Esophagus squamous epithelium (tissue), 5 donors: ENCODE results near the gene SCAPER. TPM values are rescaled to one million over a fixed set of nuclear protein-coding genes. Genes with fewer than 3 reads are reported as not detected.

Experiments used
- DNase-seq: peaks from one replicate; lab custom pipeline; 2025; lab: John Stamatoyannopoulos, UW
- H3K27ac ChIP-seq, 4 donors: fragments of 200-600 bp; sonication (generic); one replicate each; pipeline ENCODE4 v1.5.1; 2016 to 2019; ENCODE audit warnings: mild to moderate bottlenecking in 1 of 4
- H3K27me3 ChIP-seq, 4 donors: fragments of 200-600 bp; sonication (generic); 1 replicate in 3 of 4; 2 replicates in 1 of 4; pipeline versions ENCODE4 v1.5.1 to v1.6.0; 2017 to 2021; ENCODE audit warnings: antibody characterized with exemption in 1 of 4
- H3K36me3 ChIP-seq, 3 donors: fragments of 200-600 bp; sonication (generic); one replicate each; pipeline ENCODE4 v1.5.1; 2016 to 2019
- H3K4me1 ChIP-seq, 3 donors: fragments of 200-600 bp; sonication (generic); one replicate each; pipeline ENCODE4 v1.5.1; 2017 to 2019
- H3K4me3 ChIP-seq, 4 donors: fragments of 200-600 bp; sonication (generic); 1 replicate in 3 of 4; 2 replicates in 1 of 4; pipeline ENCODE4 v1.5.1; 2016 to 2019; ENCODE audit warnings: mild to moderate bottlenecking in 2 of 4, moderate library complexity in 1 of 4
- H3K9me3 ChIP-seq, 3 donors: fragments of 200-600 bp; sonication (generic); one replicate each; pipeline ENCODE4 v1.5.1; 2016 to 2019
- POLR2A ChIP-seq, 4 donors: fragments of 450-650 bp; IDR thresholded peaks; one replicate each; pipeline ENCODE4 v1.6.1; 2017; ENCODE audit warnings: antibody characterized with exemption in 4 of 4, mild to moderate bottlenecking in 4 of 4, moderate library complexity in 3 of 4
- WGBS, 2 donors: methylation state at CpG; one replicate each; pipeline ENCODE4 v1.1.5; 2018; 5-methylcytosine and 5-hydroxymethylcytosine counted together
- intact Hi-C: fragments of 100-400 bp; cut with DNase I; formaldehyde crosslinking; loops from one replicate; pipeline ENCODE4 v1.15.0; 2022
- total RNA-seq, 4 donors: library from RNA; depleted of rRNA; stranded (reverse); fragments of >200 nt; gene quantifications; one replicate each; pipeline ENCODE4 v1.1.0, GENCODE V29; 2016
- TF ChIP-seq, protein P1 (sequence below), 6 experiments: fragments of 450-650 bp in 4 of 6; fragments of 200-600 bp in 2 of 6; sonication (generic) in 2 of 6; IDR thresholded peaks; one replicate each; pipeline ENCODE4 v1.5.1; 2016 to 2019; ENCODE audit warnings: antibody characterized with exemption in 6 of 6, mild to moderate bottlenecking in 4 of 6, moderate library complexity in 4 of 6
- donor health status: DM: yes; HTN: yes; CAD: no.

Gene SCAPER
- total RNA-seq, 4 donors from 2014 or later: 18.3 to 30.1 (median 25.3) TPM

- WGBS, 2 donors: 43 to 55% methylated on average over 2 of the region's 2 CpGs
- no peaks in the 10 kb centered on the region for H3K4me1 ChIP-seq
- no peaks in the 10 kb centered on the region for H3K36me3 ChIP-seq
- DNase-seq: no peak
- intact Hi-C loops: no loop called here
- no peak overlapping the region for H3K27ac ChIP-seq
- H3K4me3 ChIP-seq: no peak overlapping the region
- no peak for TF ChIP-seq POLR2A (IDR thresholded peaks at IDR 0.05)
- TF ChIP-seq, protein P1, sequence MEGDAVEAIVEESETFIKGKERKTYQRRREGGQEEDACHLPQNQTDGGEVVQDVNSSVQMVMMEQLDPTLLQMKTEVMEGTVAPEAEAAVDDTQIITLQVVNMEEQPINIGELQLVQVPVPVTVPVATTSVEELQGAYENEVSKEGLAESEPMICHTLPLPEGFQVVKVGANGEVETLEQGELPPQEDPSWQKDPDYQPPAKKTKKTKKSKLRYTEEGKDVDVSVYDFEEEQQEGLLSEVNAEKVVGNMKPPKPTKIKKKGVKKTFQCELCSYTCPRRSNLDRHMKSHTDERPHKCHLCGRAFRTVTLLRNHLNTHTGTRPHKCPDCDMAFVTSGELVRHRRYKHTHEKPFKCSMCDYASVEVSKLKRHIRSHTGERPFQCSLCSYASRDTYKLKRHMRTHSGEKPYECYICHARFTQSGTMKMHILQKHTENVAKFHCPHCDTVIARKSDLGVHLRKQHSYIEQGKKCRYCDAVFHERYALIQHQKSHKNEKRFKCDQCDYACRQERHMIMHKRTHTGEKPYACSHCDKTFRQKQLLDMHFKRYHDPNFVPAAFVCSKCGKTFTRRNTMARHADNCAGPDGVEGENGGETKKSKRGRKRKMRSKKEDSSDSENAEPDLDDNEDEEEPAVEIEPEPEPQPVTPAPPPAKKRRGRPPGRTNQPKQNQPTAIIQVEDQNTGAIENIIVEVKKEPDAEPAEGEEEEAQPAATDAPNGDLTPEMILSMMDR (IDR thresholded peaks at IDR 0.05): no peak
- peaks cover 0 to 3% (median 0%) of the 10 kb centered on the region in 3 donors for H3K9me3 ChIP-seq
- no peaks in the 10 kb centered on the region for H3K27me3 ChIP-seq
These were observed 338.9 kb downstream of the SCAPER start for GRCh38 chr15:76566276-76566675.

DNA sequence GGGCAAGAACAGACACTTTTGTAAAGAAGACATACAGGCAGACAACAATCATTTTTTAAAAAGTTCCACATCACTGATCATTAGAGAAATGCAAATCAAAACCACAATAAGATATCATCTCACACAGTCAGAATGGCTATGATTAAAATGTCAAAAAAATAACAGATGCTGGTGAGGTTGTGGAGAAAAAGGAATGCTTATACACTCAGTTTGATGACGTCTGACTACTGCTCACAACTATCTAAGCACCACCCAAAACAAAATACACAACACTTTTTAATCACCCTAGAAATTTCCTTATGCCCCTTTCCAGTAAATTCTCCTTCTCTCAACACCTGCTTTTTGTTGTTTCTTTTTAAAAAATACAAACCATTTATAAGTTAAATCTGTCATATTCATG lies 339.8 kb downstream of the SCAPER start:
- Histone ChIP-seq H3K4me1 (no peaks in the 10 kb centered on the region), H3K27ac (no peak overlapping the region), H3K36me3 (no peaks in the 10 kb centered on the region), H3K9me3 (peaks cover 0 to 3% (median 0%) of the 10 kb centered on the region in 3 donors), H3K27me3 (no peaks in the 10 kb centered on the region), H3K4me3 (no peak overlapping the region)
- TF ChIP-seq, protein P1 (IDR thresholded peaks at IDR 0.05): no peak
- TF ChIP-seq POLR2A (IDR thresholded peaks at IDR 0.05): no peak
- no peak for DNase-seq
- WGBS, 2 donors: 65 to 69% methylated on average over 1 of the region's 1 CpG
- intact Hi-C loops: no loop called here

- Histone ChIP-seq H3K9me3 (no peaks in the 10 kb centered on the region), H3K4me1 (no peaks in the 10 kb centered on the region), H3K36me3 (no peaks in the 10 kb centered on the region), H3K27me3 (no peaks in the 10 kb centered on the region), H3K27ac (no peak overlapping the region), H3K4me3 (no peak overlapping the region)
- 80 to 86% methylated on average over 1 of the region's 1 CpG for WGBS, 2 donors
- TF ChIP-seq, protein P1 (IDR thresholded peaks at IDR 0.05): no peak
- no peak for DNase-seq
- intact Hi-C loops: no loop called here
These were observed 349.9 kb downstream of the SCAPER start for GRCh38 chr15:76555247-76555646.

DNA sequence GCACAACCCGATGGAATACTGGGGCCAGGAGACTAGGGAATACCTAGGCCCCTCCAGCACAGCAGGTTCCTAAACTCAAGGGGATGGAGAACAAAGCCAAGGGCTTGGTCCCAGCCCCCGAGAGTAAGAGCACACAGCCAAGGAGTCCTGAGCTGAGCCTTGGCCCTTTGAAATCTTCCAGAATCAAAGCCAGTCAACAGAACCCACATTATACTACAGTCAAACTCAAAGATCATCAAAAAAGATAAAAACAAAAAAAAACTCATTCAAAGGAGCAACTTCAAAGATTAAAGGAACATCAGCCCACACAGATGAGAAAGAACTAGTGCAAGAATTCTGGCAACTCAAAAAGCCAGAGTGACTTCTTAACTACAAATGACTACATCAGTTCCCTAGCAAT lies 351.6 kb downstream of the SCAPER start:
- H3K4me1 ChIP-seq: no peaks in the 10 kb centered on the region
- no peaks in the 10 kb centered on the region for H3K27me3 ChIP-seq
- WGBS, 2 donors: 60 to 80% methylated on average over 1 to 2 of the region's 2 CpGs
- no peak for DNase-seq
- H3K36me3 ChIP-seq: no peaks in the 10 kb centered on the region
- no peaks in the 10 kb centered on the region for H3K9me3 ChIP-seq
- intact Hi-C loops: no loop called here
- no peak overlapping the region for H3K27ac ChIP-seq
- TF ChIP-seq POLR2A (IDR thresholded peaks at IDR 0.05): no peak
- TF ChIP-seq, protein P1 (IDR thresholded peaks at IDR 0.05): no peak
- no peak overlapping the region for H3K4me3 ChIP-seq

- no peaks in the 10 kb centered on the region for H3K4me1 ChIP-seq
- no peaks in the 10 kb centered on the region for H3K36me3 ChIP-seq
- no peak for TF ChIP-seq POLR2A (IDR thresholded peaks at IDR 0.05)
- TF ChIP-seq, protein P1 (IDR thresholded peaks at IDR 0.05): no peak
- intact Hi-C loops: no loop called here
- WGBS, 2 donors: 92 to 94% methylated on average over 2 to 3 of the region's 5 CpGs
- H3K27me3 ChIP-seq: no peaks in the 10 kb centered on the region
- no peak for DNase-seq
- no peaks in the 10 kb centered on the region for H3K9me3 ChIP-seq
- H3K27ac ChIP-seq: no peak overlapping the region
- no peak overlapping the region for H3K4me3 ChIP-seq
These were observed 352.0 kb downstream of the SCAPER start for GRCh38 chr15:76553102-76553501.
